GM19025 (cell line): Measurements from ENCODE around the gene LRIG2.

Experiments used
- ATAC-seq: cut with Tn5 transposase; IDR thresholded peaks from one replicate; pipeline ENCODE4 v1.9.1; 2021; ENCODE audit warnings: mild to moderate bottlenecking, low read depth, moderate library complexity; ENCODE audit not compliant: unreplicated experiment

The LRIG2 gene

DNA sequence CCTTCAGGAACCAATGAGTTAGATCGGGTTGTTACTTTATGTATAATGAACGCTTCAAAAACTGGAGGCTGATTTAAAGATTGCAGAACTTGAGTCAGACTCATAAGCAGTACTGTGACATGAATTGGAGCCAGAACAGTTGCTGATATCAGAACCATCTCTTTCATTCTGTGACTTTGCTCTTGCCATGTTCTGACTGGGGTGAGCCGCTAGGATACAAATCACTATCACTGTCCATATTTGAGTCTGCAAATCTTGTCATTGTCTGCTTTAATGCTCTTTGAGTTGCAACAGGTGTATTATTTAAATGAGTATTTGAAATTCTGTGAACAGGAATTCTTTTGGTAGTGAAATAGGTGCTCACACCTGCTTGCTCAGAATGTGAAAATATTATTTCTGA is 52.5 kb downstream of the LRIG2 start:
- ATAC-seq: no peak

DNA sequence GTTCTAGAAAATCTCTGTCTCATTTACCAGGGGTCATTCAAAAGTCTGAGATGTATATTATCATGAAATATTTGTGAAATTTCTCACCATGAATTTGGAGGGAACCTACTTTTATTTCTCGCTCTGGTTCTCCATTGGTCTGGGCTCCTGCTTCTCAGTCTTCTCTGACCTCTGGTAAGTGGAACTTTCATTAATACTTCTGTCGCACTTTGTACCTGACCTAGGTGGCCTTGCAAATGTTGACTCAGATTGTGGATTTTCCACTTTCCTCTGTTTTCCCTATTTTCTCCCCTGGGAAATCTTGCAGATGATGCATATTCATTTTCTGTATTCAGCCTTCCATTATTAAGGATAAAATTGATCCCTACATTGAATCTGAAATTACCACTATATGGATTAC is 53.2 kb downstream of the LRIG2 start:
- ATAC-seq: no peak

DNA sequence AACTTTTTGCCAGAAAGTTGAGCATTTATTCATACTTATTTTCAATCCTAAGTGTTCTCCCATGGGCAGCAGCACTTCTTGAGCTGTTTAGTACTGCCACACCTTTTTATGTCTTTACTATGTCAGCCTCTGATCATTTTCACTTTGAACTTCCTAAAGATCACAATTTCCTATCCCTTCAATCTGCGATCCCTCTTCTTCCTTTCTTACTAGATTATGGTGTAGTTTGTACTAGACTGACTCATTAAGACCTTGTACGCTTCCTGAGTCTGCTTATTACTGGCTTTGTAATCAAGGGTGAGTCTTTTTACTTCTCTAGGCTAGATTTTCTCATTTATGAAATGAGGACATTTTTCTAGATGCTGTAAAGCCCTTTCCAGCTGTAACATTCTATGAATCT is 55.1 kb downstream of the LRIG2 start:
- no peak for ATAC-seq

DNA sequence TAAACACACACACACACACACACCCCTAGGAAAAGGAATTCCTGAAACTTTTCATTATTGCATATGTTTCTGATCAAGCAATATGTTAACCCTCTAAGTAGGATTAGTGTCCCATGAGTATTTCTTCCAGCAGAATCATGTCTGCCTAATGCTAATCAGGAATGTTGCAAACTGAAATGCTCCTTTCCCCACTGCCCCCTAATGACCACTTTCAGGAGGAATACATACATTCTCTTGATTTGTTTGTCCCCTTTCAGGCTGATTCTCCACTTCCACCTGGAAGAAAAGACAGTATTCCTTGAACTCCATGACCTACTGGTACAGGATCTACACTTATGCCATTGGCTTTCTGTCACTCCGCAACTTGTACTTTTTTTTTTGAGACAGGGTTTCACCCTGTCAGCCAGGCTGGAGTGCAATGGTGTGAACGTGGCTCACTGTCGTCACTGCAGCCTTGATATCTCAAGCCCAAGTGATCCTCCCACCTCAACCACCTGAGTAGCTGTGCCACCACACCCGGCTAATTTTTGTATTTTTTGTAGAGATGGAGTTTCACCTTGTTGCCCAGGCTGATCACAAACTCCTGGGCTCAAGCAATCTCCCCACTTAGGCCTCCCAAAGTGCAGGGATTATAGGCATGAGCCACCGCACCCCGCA is 56.7 kb downstream of the LRIG2 start:
- ATAC-seq: no peak

DNA sequence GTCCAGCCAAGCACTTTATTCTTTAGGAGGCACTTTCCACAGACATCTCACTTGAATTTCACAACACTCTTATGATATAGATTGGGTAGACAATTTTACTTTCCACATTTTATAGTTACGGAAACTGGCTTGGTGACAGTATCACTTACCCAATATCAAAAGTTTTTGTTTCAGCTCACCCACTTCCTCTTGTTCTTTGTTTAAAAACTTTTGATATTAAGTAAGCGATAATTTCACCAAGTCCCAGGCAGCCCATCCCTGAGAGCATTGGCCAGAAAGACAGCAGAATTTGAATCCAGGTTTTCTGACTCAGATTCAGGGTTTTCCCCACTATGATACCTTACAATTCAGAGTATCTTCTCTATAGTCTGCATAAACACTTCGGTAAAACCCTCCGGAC is 60.0 kb downstream of the LRIG2 start:
- ATAC-seq: no peak

DNA sequence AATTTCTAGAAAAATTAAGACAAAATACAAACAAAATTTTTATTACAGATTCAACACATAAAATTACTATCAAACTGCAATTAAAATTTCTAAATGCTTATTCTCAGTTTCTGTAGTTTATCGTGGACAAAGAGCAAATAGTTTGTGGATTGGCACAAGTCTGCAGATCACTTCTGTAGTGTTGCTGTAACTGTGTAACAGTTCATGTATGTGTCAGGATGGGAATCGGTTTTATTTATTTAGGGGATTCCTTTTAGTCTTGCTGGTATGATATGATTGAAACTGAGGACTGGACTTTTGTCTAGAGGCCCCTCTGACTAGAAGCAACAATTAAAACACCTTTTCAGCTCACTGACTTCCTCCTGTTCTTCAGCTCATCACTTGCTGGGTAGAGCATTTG is 60.8 kb downstream of the LRIG2 start:
- ATAC-seq: no peak

DNA sequence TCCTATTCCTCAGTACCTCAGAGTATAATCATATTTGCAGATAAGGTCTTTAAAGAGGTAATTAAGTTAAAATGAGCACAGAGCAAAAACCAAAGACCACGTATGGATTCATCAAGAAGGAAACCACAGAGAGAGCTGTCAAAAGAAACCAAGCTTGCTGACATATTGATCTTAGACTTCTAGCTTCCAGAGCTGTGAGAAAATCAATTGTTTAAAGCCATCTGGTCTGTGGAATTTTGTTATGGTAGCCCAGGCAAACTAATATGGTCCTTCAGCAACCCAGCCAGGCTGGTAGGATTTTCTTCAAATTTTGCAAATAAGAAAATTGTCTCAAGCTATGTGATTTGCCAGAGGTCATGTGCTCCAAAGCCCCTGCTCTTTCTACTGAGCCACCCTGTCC is 62.5 kb downstream of the LRIG2 start:
- no peak for ATAC-seq

DNA sequence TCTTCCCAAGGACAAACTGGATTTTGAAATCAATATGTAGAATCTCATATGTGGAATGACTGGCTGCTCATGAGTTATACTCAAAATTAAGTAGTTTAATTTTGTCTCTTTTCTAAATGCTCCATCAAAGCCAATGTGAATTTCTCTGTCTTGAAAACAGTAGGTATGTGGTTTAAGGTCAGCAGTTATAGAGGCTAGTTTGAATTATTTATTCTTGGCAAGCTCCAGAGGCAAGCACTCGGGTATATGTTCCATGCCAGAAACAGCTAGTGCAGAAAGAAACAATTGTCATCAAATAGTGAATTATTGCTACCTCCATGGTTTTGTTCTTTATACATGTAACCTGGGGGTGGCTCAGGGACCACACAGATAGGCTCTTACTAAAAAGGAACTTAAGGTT is 63.5 kb downstream of the LRIG2 start:
- ATAC-seq: no peak

DNA sequence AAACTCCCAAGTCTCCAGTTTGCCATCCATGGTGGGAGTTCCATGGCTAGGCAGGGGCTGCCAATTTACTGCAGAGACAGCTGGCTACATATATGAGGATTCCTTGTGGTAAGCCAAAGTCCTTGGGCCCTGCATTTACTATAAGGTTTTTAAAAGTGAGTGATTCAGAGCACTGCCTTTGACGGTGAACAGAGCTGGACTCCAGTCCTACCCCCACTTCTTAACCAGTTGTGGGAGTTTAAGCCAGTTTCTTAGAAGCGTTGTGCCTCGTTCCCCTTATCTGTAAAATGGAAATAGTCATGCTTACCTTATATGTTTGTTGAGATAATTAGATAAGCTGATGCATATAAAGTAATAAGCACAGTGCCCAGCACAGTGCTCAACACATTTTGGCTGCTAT is 64.6 kb downstream of the LRIG2 start:
- no peak for ATAC-seq

DNA sequence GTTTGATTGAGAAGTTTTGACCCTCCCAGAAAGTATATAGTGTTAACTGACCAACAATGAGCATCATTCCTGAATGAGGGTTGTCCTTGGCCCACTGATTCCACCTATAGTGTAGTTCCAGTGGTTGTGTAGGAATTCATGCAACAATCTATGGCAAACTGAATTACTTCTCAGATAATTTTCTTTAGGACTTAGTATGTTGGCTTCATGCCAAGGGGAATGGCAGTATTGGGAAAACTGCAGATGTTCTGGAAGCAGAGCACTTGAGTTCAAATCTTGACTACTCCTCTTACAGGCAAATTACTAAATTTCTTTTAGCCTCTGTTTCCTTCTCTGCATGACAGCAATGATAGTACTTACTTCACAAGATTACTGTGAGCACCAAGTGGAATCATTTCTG is 65.8 kb downstream of the LRIG2 start:
- ATAC-seq: no peak

DNA sequence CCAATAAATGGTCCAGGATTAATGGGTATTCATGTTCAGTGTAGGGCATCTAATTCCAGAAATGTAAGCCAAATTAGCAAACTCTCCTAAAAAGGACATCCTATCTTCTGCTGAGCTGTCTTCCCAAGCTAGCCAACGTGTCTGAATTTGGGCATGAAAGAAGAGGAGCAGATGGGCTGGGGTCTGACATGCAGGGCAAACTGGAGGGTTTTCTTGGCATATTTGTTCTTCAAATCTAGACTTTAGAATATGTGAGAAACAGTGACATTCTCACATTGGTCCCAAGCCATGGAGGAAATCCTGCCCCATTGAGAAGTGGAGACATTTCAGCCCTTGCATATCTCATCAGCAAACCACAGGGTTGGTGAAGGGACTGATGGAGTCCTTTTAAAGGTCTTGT is 67.2 kb downstream of the LRIG2 start:
- ATAC-seq: no peak

DNA sequence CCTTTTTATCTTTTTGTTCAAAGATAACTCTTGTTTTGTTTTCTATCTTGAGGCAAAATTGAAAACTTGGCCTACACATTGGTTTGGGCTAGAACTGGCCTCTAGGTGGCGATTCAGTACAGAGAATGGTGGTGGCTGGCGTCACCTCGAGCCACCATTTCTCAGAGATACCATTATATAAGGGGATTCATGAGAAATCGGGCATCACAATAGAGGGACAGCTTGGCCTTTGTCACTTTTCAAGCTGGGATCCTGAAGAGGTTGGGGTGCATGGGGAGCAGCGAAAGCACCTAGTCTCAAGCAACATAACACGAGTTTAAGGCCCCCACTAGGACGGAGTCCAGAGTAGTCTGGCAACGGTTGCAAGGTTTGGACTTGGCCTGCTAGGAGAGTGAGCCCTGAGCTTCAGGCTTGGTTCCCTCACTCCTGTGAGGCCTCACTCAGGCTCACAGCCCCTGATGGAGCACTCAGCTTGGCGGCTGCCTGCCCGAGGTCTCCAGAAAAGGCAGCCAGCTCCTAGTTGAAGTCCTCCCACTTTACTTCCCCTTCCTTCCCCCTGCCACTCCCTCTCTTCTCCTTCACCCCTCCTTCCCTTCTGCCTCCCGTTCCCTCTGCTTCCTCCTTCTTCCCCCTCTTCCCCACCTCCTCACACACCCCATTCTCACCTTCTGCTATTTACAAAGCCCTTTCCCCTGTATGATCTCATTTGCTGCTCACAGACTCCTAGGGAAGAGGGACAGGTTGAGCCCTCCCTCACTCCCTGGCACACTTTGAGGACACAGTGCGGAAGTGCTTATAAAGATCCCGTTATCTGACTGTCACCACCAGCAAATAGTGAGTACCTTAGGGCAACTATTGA is 67.8 kb downstream of the LRIG2 start:
- peak; percentile 62 for ATAC-seq

DNA sequence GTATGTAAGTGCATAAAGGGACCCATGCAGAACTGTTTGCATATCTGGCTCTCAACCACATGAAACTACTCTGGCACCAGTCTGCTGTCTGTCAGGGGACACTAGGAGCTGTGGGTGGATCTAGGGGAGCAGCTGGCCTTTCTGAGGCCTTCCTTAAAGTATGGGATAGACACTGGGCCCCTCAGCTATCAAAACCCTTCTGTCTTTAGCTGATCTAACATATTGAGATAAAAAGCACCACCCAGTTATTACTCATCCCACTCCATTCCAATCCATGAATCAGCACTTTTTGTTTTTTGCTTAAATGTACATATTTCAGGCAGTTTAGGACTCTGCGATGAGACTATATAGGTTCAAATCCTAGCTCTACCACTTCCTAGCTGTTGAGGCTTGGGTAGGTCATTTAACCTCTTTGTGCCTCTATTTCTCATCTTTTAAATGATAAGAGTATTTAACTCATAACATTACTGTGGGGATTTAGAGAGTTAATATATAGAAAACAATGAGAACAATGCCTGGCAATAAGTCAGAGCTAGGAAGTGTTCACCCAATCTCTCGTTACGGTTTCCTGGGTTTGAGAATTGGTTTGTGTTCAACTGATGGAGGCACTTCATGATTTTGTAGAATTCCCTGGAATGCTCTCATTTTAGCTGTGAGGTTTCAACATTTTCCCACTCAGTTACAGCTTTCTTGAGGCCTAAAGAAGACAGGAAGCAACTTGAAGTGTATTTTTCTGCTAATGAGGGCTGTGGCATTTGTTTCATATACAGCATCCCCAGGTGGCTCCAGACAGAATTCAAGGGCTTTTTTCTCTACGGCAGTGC is 68.9 kb downstream of the LRIG2 start:
- no peak for ATAC-seq

DNA sequence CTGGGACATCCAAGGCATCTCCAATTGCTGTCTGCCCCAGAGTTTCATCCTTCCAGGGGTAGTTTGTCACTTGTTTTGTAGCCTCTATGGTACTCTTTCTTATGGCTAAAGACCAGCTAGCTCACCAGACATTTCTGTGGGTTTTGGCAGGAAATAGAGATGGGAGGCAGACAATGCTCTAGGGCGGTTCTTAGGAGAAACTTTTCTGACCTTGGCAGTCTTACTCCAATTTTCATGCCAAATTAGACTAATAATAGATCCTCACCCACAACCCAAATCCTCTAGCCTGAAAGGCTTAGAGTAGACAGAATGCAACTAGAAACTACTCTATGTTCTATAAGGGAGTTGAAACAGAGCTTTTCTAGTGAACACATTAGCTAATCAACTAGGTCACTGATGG is 69.8 kb downstream of the LRIG2 start:
- ATAC-seq: no peak

DNA sequence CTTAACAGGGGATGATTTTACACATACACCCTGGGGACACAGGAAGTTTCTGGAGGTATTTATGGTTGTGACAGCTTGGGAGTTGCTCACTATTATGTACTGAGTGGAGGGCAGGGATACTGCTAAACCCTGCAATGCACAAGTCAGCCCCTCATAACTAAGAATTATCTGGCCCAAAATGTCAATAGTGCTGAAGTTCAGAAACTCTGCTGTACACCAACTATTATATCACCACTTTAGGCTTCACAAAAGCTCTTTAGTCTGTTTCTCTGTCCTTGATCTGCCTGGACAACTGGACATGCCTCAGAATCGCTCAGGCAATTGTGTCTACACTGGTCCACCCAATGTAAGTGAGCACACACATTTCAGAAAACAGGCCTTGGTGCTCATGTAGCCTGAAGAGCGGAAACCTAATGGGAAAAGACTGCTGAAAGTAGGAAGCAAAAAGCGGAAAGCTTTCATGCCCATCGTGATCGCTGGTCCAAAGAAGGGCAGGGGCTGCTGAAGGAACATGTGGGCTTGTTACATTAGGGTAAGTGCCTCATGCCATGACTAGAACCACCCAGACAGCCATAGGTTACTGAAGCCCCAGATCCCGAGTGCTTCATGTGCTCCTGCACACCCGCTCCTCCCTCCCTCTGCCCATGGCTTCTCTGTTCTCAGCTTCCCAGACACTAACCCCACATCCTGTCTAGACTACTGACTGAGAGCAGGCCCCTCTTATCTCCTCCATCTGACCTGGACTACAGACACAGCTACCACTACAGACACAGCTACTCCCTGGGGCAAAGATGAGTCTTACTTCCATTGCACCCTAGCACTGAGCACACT is 73.5 kb downstream of the LRIG2 start:
- no peak for ATAC-seq

DNA sequence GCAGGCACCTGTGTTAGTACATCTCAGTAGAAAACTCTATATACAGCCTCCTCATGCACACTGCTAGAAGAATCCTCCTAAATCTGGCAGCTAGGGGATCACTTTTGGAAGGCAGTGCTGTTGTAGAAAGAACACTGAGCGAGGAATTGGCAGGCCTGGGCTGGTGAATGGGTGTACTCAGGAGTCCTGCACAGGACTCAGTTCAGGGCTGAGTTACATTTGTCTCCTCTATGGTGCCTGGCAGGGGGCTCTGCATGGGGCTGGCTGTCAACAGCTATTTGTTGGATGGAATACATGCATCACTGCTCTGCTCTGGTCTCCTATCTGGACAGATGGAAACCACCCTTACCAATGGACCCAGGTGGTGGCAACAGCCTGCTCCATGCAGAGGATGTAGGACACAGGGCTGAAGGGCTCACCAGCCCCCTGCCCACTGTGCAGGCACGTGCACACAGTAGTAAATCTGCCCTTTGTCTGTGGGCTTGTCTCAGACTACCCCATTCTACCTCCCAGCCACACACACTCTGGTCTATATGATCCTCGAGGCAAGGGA is 74.2 kb downstream of the LRIG2 start:
- ATAC-seq: no peak

DNA sequence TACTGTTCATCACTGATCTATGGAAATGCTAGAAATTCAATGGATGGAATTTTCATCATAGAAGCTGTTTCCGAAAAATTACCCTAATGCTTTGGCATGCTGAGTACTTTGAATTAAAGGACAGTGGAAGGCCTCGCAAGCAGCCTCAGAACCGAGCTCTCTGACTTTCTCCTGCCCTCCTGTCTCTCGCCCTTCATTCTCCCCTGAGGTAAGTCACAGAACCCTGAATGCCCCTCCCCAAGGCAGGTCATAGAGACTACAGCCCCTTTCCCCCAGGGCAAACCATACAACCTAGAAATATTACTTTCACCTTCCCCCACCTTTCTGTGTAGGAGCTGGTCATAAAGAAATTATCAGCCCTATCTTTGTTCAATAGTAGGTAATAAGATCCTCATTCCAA is 74.8 kb downstream of the LRIG2 start:
- ATAC-seq: no peak

DNA sequence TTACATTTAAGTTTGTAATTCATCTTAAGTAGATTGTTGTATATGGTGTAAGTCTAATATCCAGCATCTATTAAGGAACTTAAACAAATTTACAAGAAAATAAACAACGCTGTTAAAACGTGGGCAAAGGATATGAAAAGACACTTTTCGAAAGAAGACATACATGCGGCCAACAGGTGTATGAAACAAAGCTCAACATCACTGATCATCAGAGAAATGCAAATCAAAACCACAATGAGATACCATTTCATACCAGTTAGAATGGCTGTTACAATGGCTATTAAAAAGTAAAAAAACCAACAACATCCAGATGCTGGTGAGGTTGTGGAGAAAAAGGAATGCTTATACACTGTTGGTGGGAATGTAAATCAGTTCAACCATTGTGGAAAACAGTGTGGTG is 77.5 kb downstream of the LRIG2 start:
- peak; percentile 54 for ATAC-seq

DNA sequence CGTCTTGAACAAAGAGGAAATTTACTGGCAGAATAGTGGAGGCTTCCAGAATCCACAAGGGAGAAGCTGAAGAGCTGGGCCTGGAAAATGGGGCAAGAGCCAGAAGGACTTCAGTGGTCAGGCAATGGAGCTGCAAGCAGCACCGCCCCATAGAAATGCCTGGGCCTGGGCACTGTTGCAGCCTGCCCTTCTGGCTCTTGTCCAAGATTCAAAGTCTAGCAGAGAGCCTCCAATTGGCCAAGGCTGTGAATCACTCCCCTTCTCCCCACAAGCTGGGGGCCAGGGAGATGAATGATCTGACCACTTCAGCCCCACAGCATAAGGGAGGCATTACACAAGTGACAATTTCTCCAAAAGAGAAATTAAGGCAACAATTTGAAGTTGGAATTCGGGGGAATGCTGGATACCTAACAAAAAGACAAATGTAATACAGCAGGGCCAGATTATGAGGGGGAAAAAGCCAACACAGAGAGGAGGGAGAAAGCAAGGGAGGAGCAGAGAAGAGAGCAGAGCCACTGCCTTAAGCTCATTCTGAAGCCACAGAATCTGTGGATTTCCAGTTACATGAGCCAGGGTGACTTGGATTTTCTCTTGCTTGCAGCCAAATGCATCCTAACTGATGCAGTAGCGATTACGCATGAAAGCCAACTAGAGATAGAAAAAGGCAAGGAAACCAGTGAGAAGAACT is 80.3 kb downstream of the LRIG2 start:
- ATAC-seq: no peak

DNA sequence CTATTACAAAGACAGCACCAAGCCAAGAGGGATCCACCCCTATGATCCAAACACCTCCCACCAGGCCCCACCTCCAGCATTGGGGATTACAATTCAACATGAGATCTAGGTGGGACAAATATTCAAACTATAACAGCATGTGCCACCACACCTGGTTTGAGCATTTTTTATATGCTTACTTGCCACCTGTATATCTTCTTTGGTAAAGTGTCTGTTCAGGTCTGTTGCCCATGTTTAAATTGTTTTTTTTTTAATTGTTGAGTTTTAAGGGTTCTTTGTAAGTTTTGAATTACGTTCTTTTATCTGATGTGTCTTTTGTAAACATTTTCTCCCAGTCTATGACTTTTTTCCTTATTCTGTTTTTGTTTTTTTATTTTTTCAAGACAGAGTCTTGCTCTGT is 83.4 kb downstream of the LRIG2 start:
- no peak for ATAC-seq
